ENCODE measurements around the gene RAB3A.

Gene RAB3A

GRCh38 chr19:18156841-18157464, 46.9 kb downstream of the RAB3A start:
- Histone ChIP-seq H3K27ac (ENCODE audit: low read depth, low read length, severe bottlenecking) (no peak overlapping the region), H3K9me3 (ENCODE audit: control insufficient read depth, low read length) (no peaks in the 10 kb centered on the region), H3K36me3 (ENCODE audit: control insufficient read depth, insufficient read depth, low read length) (peaks cover 42% of the 10 kb centered on the region), H3K4me3 (ENCODE audit: extremely low read depth, insufficient read depth, low read length, poor library complexity, severe bottlenecking) (no peak overlapping the region), H3K4me1 (ENCODE audit: control insufficient read depth, insufficient read depth, low read length, poor library complexity, severe bottlenecking) (peaks cover 10% of the 10 kb centered on the region)
- WGBS, 2 experiments (ENCODE audit: insufficient coverage in 2 of 2), result 93 to 95% methylated on average over 19 to 20 of the region's 22 CpGs

- no peak overlapping the region for H3K4me3 ChIP-seq (ENCODE audit: extremely low read depth, insufficient read depth, low read length, poor library complexity, severe bottlenecking)
- H3K36me3 ChIP-seq (ENCODE audit: control insufficient read depth, insufficient read depth, low read length), result peaks cover 37% of the 10 kb centered on the region
- no peak overlapping the region for H3K27ac ChIP-seq (ENCODE audit: low read depth, low read length, severe bottlenecking)
- H3K4me1 ChIP-seq (ENCODE audit: control insufficient read depth, insufficient read depth, low read length, poor library complexity, severe bottlenecking), result peaks cover 13% of the 10 kb centered on the region
- WGBS, 2 experiments (ENCODE audit: insufficient coverage in 2 of 2), result 97 to 100% methylated on average over 4 of the region's 6 CpGs
- H3K9me3 ChIP-seq (ENCODE audit: control insufficient read depth, low read length), result no peaks in the 10 kb centered on the region
Observed at GRCh38 chr19:18156268-18156667, 47.6 kb downstream of the RAB3A start.

DNA sequence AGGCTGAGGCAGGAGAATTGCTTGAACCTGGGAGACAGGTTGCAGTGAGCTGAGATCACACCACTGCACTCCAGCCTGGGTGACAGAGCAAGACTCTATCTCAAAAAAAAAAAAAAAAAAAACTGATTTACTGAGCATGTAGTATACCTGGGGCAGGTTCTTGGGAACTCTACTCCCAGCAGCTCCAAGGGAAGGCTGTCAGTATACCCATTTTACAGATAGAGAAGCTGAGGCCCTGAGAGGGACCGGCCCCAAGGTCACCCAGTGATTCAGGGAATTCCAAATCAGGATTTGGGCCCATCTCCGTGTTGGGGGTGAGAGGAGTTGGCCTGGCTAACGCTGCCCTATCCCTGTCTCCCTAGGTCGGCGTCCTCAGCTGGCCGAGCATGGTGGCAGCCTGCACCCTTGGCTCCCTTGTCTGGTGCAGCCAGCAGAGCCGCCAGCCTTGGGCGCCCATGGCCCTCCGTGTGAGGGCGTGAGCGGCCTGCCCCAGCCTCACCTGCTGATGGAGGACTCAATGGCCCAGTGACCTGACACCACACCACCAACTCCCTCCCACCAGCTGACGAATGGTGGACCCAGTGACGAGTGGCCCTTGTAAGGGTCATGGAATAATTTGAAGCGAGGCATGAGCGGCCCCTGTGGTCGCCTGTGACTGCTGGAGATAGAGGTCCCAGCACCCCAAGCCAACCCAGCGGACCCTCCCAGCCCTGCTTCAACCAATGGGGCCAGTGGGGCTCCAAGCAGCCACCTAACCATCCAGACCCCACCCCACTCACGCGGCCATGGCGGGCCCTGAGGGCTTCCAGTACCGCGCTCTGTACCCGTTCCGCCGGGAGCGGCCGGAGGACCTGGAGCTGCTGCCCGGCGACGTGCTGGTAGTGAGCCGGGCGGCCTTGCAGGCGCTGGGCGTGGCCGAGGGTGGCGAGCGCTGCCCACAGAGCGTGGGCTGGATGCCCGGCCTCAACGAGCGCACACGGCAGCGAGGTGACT, 48.5 kb downstream of the RAB3A start:
- H3K9me3 ChIP-seq (ENCODE audit: control insufficient read depth, low read length), result no peaks in the 10 kb centered on the region

DNA sequence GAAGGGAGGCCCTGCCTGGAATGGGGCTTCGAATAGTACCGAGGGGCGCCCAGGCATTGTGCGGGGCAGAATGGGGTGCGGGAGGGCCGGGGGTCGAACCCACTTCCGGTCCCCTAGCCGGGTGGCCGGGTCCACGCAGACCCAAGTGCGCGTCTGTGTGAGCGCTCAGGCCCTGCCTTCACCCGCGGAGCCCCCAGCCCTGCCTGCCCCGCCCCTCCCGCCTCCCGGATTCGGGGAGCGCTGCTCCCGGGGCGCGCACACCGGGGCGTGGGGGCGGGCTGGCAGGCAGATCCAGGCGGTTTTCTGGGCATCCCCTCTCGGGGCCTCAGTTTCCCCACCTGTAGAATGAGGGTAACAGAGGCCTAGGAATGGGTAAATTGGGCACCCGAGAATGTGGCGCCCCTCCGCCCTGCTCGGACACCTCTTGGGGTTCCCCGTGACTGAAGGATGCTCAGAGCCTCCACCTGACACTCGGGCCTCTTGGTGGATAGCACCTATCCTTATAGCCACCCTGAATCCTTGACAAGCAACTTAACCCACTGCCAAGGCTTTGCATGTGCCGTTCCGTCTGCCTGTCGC, 50.2 kb downstream of the RAB3A start:
- peaks cover 13% of the 10 kb centered on the region for H3K4me1 ChIP-seq (ENCODE audit: control insufficient read depth, insufficient read depth, low read length, poor library complexity, severe bottlenecking)
- H3K9me3 ChIP-seq (ENCODE audit: control insufficient read depth, low read length), result no peaks in the 10 kb centered on the region
- peak overlapping the region; percentile 23 for H3K27ac ChIP-seq (ENCODE audit: low read depth, low read length, severe bottlenecking)
- H3K4me3 ChIP-seq (ENCODE audit: extremely low read depth, insufficient read depth, low read length, poor library complexity, severe bottlenecking), result peak overlapping the region; percentile 89
- H3K36me3 ChIP-seq (ENCODE audit: control insufficient read depth, insufficient read depth, low read length), result peaks cover 31% of the 10 kb centered on the region
- WGBS, 2 experiments (ENCODE audit: insufficient coverage in 2 of 2), result 4 to 5% methylated on average over 29 to 30 of the region's 38 CpGs

More for the DNA sequence above, 48.5 kb downstream of the RAB3A start:
- Histone ChIP-seq H3K4me1 (ENCODE audit: control insufficient read depth, insufficient read depth, low read length, poor library complexity, severe bottlenecking) (peaks cover 13% of the 10 kb centered on the region), H3K27ac (ENCODE audit: low read depth, low read length, severe bottlenecking) (no peak overlapping the region), H3K4me3 (ENCODE audit: extremely low read depth, insufficient read depth, low read length, poor library complexity, severe bottlenecking) (no peak overlapping the region), H3K36me3 (ENCODE audit: control insufficient read depth, insufficient read depth, low read length) (peaks cover 33% of the 10 kb centered on the region)
- 98 to 99% methylated on average over 20 to 41 of the region's 43 CpGs for WGBS, 2 experiments (ENCODE audit: insufficient coverage in 2 of 2)

DNA sequence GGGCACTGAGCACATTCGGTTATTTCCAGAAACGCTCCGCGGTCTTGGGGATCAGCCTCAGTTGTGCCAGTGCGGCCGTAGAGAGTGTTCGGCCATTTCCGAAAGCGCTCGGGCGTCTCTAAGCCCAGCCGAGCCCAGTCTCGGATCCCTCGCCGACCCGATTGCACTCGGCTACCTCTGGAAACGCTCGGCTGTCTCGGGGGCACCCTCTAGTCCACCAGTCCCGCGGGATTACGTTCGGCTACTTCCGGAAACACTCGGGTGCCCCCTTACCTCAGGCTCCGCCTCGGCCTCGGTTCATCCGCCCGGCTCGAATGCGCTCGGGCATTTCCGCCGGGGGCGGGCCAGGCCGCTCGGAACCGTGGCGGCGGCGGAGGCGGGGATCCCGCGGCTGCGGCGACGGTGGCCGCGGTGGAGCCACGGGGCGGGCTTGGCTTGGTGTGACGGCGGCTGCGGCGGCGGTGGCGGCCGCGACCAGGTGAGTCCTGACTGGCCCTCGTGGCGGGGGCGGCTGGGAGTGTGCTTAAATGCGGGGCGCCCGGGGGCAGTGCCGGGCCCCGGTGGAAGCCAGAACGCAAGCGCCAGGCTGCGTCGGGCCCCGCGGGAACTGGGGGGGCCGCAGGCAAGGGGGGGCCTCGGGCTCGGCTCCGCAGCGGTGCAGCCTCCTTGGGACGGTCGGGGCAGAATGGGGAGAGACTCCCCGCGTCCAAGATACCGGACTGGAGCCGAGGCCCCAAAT, 50.9 kb downstream of the RAB3A start, which contains the start of gene PIK3R2:
PIK3R2 (plus strand) TSS at position 347 of the 739 bp plus-strand sequence. CDS start 2,717 bp downstream, outside the sequence.
- peak within 1 kb of the TSS; percentile 89 for H3K4me3 ChIP-seq (ENCODE audit: extremely low read depth, insufficient read depth, low read length, poor library complexity, severe bottlenecking)
- WGBS, 2 experiments (ENCODE audit: insufficient coverage in 2 of 2), result 1% methylated on average over 61 to 85 of the region's 86 CpGs
- H3K36me3 ChIP-seq (ENCODE audit: control insufficient read depth, insufficient read depth, low read length), result peaks cover 27% of the 10 kb centered on the region
- H3K9me3 ChIP-seq (ENCODE audit: control insufficient read depth, low read length), result no peaks in the 10 kb centered on the region
- H3K4me1 ChIP-seq (ENCODE audit: control insufficient read depth, insufficient read depth, low read length, poor library complexity, severe bottlenecking), result peaks cover 13% of the 10 kb centered on the region
- H3K27ac ChIP-seq (ENCODE audit: low read depth, low read length, severe bottlenecking), result peak within 1 kb of the TSS; percentile 99

DNA sequence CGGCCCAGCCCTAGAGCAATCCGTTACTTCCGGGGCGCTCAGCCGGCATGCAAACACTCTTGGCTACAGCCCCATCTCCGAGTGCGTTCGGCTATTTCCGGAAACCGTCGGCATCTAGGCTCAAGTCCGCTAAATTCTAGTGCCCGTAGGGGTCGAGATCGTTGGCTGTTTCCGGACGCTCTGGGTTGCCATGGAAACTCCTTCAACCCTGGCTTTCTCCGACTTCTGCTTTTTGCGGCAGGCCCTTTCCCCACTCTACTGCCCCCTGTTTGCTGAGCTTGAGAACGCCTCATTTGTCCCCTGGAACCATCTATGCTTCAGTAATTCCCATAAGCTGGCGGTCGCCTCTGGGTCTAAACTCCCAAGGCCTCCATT, 51.4 kb downstream of the RAB3A start:
- H3K4me1 ChIP-seq (ENCODE audit: control insufficient read depth, insufficient read depth, low read length, poor library complexity, severe bottlenecking), result peaks cover 13% of the 10 kb centered on the region
- peak overlapping the region; percentile 89 for H3K4me3 ChIP-seq (ENCODE audit: extremely low read depth, insufficient read depth, low read length, poor library complexity, severe bottlenecking)
- peak overlapping the region; percentile 99 for H3K27ac ChIP-seq (ENCODE audit: low read depth, low read length, severe bottlenecking)
- H3K36me3 ChIP-seq (ENCODE audit: control insufficient read depth, insufficient read depth, low read length), result peaks cover 26% of the 10 kb centered on the region
- no peaks in the 10 kb centered on the region for H3K9me3 ChIP-seq (ENCODE audit: control insufficient read depth, low read length)
- 0% methylated on average over 22 of the region's 22 CpGs for WGBS, 2 experiments (ENCODE audit: insufficient coverage in 2 of 2)

DNA sequence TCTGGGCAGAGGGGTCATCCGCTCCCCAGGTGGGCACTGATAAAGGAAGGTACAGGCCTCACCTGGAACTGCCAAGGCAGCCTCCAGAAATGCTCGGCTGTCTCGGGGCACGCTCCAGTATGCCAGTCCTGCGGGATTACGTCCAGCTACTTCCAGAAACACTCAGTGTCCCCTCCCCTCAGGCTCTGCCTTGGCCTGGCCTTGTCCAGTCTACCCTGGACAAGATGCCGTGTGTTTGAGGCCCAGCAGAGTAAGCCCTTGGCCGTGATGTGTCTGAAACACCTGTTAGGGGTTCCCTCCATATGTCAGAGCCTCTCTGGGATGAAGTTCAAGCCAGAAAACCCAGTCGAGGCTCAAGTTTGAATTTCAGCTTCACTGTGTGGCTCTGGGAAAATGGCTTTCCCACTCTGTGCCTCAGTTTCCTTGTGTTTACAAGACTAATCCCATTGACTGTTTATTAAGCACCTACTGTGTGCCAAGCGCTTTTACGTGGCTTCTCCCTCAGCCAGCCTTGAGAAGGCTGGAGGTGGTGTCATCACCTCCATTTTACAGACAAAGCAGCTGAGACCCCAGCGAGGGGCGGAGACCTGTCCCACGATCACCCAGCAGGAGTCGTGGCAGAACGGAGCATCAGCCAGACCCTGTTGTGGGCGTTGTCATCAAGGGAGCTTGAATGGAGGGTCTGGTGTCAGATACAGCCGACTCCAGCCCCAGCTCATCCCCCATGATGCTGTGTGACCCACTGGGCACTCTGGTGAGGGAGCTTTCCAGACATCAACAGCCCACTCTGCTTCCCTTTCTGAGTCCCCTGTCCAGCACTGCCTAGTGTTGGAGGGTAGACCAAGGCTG, 52.8 kb downstream of the RAB3A start:
- no peak overlapping the region for H3K4me3 ChIP-seq (ENCODE audit: extremely low read depth, insufficient read depth, low read length, poor library complexity, severe bottlenecking)
- no peak overlapping the region for H3K27ac ChIP-seq (ENCODE audit: low read depth, low read length, severe bottlenecking)
- H3K36me3 ChIP-seq (ENCODE audit: control insufficient read depth, insufficient read depth, low read length), result peaks cover 19% of the 10 kb centered on the region
- H3K9me3 ChIP-seq (ENCODE audit: control insufficient read depth, low read length), result no peaks in the 10 kb centered on the region
- 93 to 94% methylated on average over 17 to 18 of the region's 18 CpGs for WGBS, 2 experiments (ENCODE audit: insufficient coverage in 2 of 2)
- H3K4me1 ChIP-seq (ENCODE audit: control insufficient read depth, insufficient read depth, low read length, poor library complexity, severe bottlenecking), result peaks cover 13% of the 10 kb centered on the region

DNA sequence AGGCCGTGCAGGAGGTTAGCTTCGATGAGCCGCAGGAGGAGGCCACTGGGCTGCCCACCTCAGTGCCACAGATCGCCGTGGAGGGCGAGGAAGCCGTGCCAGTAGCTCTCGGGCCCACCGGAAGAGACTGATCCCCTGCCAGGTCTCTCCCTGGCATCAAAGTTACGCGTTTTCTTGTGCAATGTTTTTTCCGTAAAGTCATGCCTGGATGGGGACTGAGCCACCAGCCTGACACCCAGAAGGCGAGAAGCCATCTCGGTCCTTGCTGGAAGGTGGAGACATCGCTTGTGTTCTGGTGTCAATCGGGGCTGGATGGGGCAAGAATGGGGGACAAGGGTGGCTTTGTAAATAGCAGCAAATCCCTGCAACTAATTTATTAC, 54.3 kb downstream of the RAB3A start:
- 94 to 97% methylated on average over 13 to 14 of the region's 16 CpGs for WGBS, 2 experiments (ENCODE audit: insufficient coverage in 2 of 2)
- H3K4me1 ChIP-seq (ENCODE audit: control insufficient read depth, insufficient read depth, low read length, poor library complexity, severe bottlenecking), result peaks cover 13% of the 10 kb centered on the region
- no peak overlapping the region for H3K27ac ChIP-seq (ENCODE audit: low read depth, low read length, severe bottlenecking)
- peaks cover 22% of the 10 kb centered on the region for H3K36me3 ChIP-seq (ENCODE audit: control insufficient read depth, insufficient read depth, low read length)
- no peaks in the 10 kb centered on the region for H3K9me3 ChIP-seq (ENCODE audit: control insufficient read depth, low read length)
- H3K4me3 ChIP-seq (ENCODE audit: extremely low read depth, insufficient read depth, low read length, poor library complexity, severe bottlenecking), result no peak overlapping the region

- Histone ChIP-seq H3K36me3 (ENCODE audit: control insufficient read depth, insufficient read depth, low read length) (peaks cover 26% of the 10 kb centered on the region), H3K4me3 (ENCODE audit: extremely low read depth, insufficient read depth, low read length, poor library complexity, severe bottlenecking) (no peak overlapping the region), H3K27ac (ENCODE audit: low read depth, low read length, severe bottlenecking) (no peak overlapping the region), H3K4me1 (ENCODE audit: control insufficient read depth, insufficient read depth, low read length, poor library complexity, severe bottlenecking) (peaks cover 8% of the 10 kb centered on the region), H3K9me3 (ENCODE audit: control insufficient read depth, low read length) (no peaks in the 10 kb centered on the region)
- WGBS, 2 experiments (ENCODE audit: insufficient coverage in 2 of 2), result 93 to 94% methylated on average over 7 to 12 of the region's 13 CpGs
Observed at GRCh38 chr19:18147396-18147795, 56.4 kb downstream of the RAB3A start.

Measured in mesodermal cell (in vitro differentiated cells).